HCT116 (cell line): Measurements from ENCODE around the gene DLEC1. TPM values are rescaled to one million over a fixed set of nuclear protein-coding genes. Genes with fewer than 3 reads are reported as not detected.

Source experiments
- ATAC-seq: fragments of 200-7000 bp; cut with Tn5 transposase; 2 replicates; pipeline ENCODE4 v1.9.1; 2020; ENCODE audit warnings: mild to moderate bottlenecking, moderate library complexity
- BruUV-seq: library from RNA; stranded (reverse); fragments of 400-500 nt; replicated peaks from 2 replicates; lab custom pipeline; 2021; lab: Mats Ljungman, UMichigan
- CTCF ChIA-PET: fragments of 300-600 bp; sonication (Branson Sonifier 250); formaldehyde crosslinking; loops from one replicate; lab custom pipeline; 2021; ENCODE audit warnings: antibody characterized with exemption; lab: Charles Lee
- POLR2A ChIA-PET: fragments of 300-600, 350-600 bp; sonication (Branson Sonifier 250); formaldehyde crosslinking; loops from one replicate; lab custom pipeline; 2021; ENCODE audit warnings: antibody characterized with exemption; lab: Charles Lee
- RAD21 ChIA-PET, 2 experiments: fragments of 300-600 bp; sonication (Branson Sonifier 250); formaldehyde crosslinking; loops; one replicate each; lab custom pipeline; 2023; ENCODE audit warnings: low total read pairs in 2 of 2; ENCODE audit not compliant: uncharacterized antibody in 2 of 2, unreplicated experiment in 2 of 2, low non-redundant PET in 1 of 2; lab: Charles Lee
- DNase-seq: peaks from one replicate; pipeline ENCODE4 v3.0.0-alpha.2; 2010; ENCODE audit warnings: low read depth, low spot score
- H2AFZ ChIP-seq: fragments of 200-600 bp; shearing (Covaris generic), sonication (generic); 2 replicates; pipeline ENCODE4 v1.6.1; 2017; ENCODE audit warnings: low read depth, mixed run types, mixed read lengths, antibody characterized with exemption, low read length; ENCODE audit not compliant: poor library complexity, severe bottlenecking
- H3K27ac ChIP-seq: 2 replicates; pipeline ENCODE4 v1.5.1; 2012; ENCODE audit warnings: low read depth, low read length
- H3K27me3 ChIP-seq: fragments of 200-600 bp; sonication (generic); 2 replicates; pipeline ENCODE4 v1.6.1; 2016; ENCODE audit warnings: mixed run types, low read length, mixed read lengths; ENCODE audit not compliant: insufficient read depth
- H3K36me3 ChIP-seq, 2 experiments: fragments of 200-500 bp in 1 of 2; fragments of 200-600 bp in 1 of 2; sonication (Bioruptor generic) in 1 of 2; sonication (generic) in 1 of 2; 2 replicates each; pipeline versions ENCODE4 v1.5.1 to v1.6.1; 2014 to 2016; ENCODE audit warnings: low read length in 2 of 2, inconsistent platforms in 1 of 2, mixed read lengths in 1 of 2, mixed run types in 1 of 2; ENCODE audit not compliant: insufficient read depth in 2 of 2, control insufficient read depth in 1 of 2
- H3K4me1 ChIP-seq, 2 experiments: fragments of 200-600 bp in 1 of 2; sonication (generic) in 1 of 2; 2 replicates each; pipeline versions ENCODE4 v1.5.1 to v1.6.1; 2012 to 2017; ENCODE audit warnings: low read length in 2 of 2, inconsistent platforms in 1 of 2, mild to moderate bottlenecking in 1 of 2, mixed read lengths in 1 of 2, mixed run types in 1 of 2, moderate library complexity in 1 of 2; ENCODE audit not compliant: insufficient read depth in 2 of 2, control insufficient read depth in 1 of 2
- H3K4me2 ChIP-seq: fragments of 200-600 bp; sonication (generic); 2 replicates; pipeline ENCODE4 v1.6.1; 2017; ENCODE audit warnings: mixed run types, low read length, mixed read lengths
- H3K4me3 ChIP-seq, 2 experiments: fragments of 200-600 bp in 1 of 2; sonication (generic) in 1 of 2; replicated peaks in 1 of 2; 2 replicates each; pipeline ENCODE4 v1.5.1; 2011 to 2016; ENCODE audit warnings: low read length in 2 of 2, control low read depth in 1 of 2, low read depth in 1 of 2, mild to moderate bottlenecking in 1 of 2, mixed read lengths in 1 of 2, mixed run types in 1 of 2
- H3K79me2 ChIP-seq: fragments of 200-600 bp; sonication (generic); 2 replicates; pipeline ENCODE4 v1.6.1; 2017; ENCODE audit warnings: mild to moderate bottlenecking, mixed run types, low read length, moderate library complexity, mixed read lengths; ENCODE audit not compliant: insufficient read depth
- H3K9ac ChIP-seq: fragments of 200-600 bp; sonication (generic); 2 replicates; pipeline ENCODE4 v1.6.1; 2016; ENCODE audit warnings: low read length, mixed read lengths
- H3K9me2 ChIP-seq: fragments of 200-600 bp; sonication (generic), shearing (Covaris generic); 2 replicates; pipeline ENCODE4 v1.6.1; 2017; ENCODE audit warnings: mixed run types, mild to moderate bottlenecking, moderate library complexity; ENCODE audit not compliant: insufficient read depth
- H3K9me3 ChIP-seq, 2 experiments: fragments of 200-500 bp in 1 of 2; fragments of 200-600 bp in 1 of 2; sonication (Bioruptor generic) in 1 of 2; sonication (generic) in 1 of 2; 2 replicates each; pipeline ENCODE4 v1.6.1; 2014 to 2017; ENCODE audit warnings: low read length in 2 of 2, mixed read lengths in 2 of 2, inconsistent platforms in 1 of 2, low read depth in 1 of 2, mild to moderate bottlenecking in 1 of 2, mixed run types in 1 of 2, moderate library complexity in 1 of 2; ENCODE audit not compliant: control insufficient read depth in 1 of 2, insufficient read depth in 1 of 2
- H4K20me1 ChIP-seq: fragments of 200-600 bp; sonication (generic), shearing (Covaris generic); 2 replicates; pipeline ENCODE4 v1.6.1; 2017; ENCODE audit warnings: mixed run types, mild to moderate bottlenecking, moderate library complexity; ENCODE audit not compliant: insufficient read depth
- ATF3 ChIP-seq: IDR thresholded peaks from 2 replicates; pipeline ENCODE4 v1.6.1; 2012
- CBX3 ChIP-seq: IDR thresholded peaks from 2 replicates; pipeline ENCODE4 v1.6.1; 2012; ENCODE audit warnings: low read depth
- CEBPB ChIP-seq: IDR thresholded peaks from 2 replicates; pipeline ENCODE4 v1.6.1; 2012; ENCODE audit warnings: low read depth
- CTCF ChIP-seq, 3 experiments: fragments of 200-600 bp in 1 of 3; sonication (generic) in 1 of 3; IDR thresholded peaks in 2 of 3; conservative IDR thresholded peaks in 1 of 3; 2 replicates each; pipeline ENCODE4 v1.5.1; 2012 to 2017; ENCODE audit warnings: low read depth in 2 of 3, low read length in 2 of 3, antibody characterized with exemption in 1 of 3, borderline replicate concordance in 1 of 3, control low read depth in 1 of 3, mild to moderate bottlenecking in 1 of 3, mixed read lengths in 1 of 3, mixed run types in 1 of 3, moderate library complexity in 1 of 3; ENCODE audit not compliant: insufficient read depth in 1 of 3
- EGR1 ChIP-seq: IDR thresholded peaks from 2 replicates; pipeline ENCODE4 v1.6.1; 2012; ENCODE audit warnings: low read depth
- ELF1 ChIP-seq: IDR thresholded peaks from 2 replicates; pipeline ENCODE4 v1.6.1; 2012; ENCODE audit warnings: low read depth, borderline replicate concordance
- EZH2 ChIP-seq: fragments of 200-600 bp; sonication (generic); IDR thresholded peaks from 2 replicates; pipeline ENCODE4 v1.6.1; 2017; ENCODE audit warnings: antibody characterized with exemption, mixed run types
- EZH2phosphoT487 ChIP-seq: fragments of 200-600 bp; IDR thresholded peaks from 2 replicates; pipeline ENCODE4 v1.6.1; 2018; ENCODE audit warnings: antibody characterized with exemption, borderline replicate concordance
- FOSL1 ChIP-seq: IDR thresholded peaks from 2 replicates; pipeline ENCODE4 v1.6.1; 2012; ENCODE audit warnings: low read depth
- MAX ChIP-seq: IDR thresholded peaks from 2 replicates; pipeline ENCODE4 v1.6.1; 2012
- POLR2A ChIP-seq: IDR thresholded peaks from 2 replicates; pipeline ENCODE4 v1.7.0; 2011; ENCODE audit warnings: borderline replicate concordance; ENCODE audit not compliant: insufficient read depth, insufficient read length; ENCODE audit errors: extremely low read depth
- SIN3A ChIP-seq: IDR thresholded peaks from 2 replicates; pipeline ENCODE4 v1.6.1; 2012; ENCODE audit warnings: low read depth
- SP1 ChIP-seq: IDR thresholded peaks from 2 replicates; pipeline ENCODE4 v1.6.1; 2012; ENCODE audit warnings: low read depth
- TCF7L2 ChIP-seq: IDR thresholded peaks from 2 replicates; pipeline ENCODE4 v1.7.0; 2011; ENCODE audit warnings: borderline replicate concordance, inconsistent platforms; ENCODE audit not compliant: insufficient read depth, insufficient read length; ENCODE audit errors: extremely low read depth
- YY1 ChIP-seq: IDR thresholded peaks from 2 replicates; pipeline ENCODE4 v1.6.1; 2011; ENCODE audit warnings: low read length, low read depth, moderate library complexity, mild to moderate bottlenecking; ENCODE audit not compliant: insufficient replicate concordance; ENCODE audit errors: extremely low read depth
- ZBTB33 ChIP-seq: IDR thresholded peaks from 2 replicates; pipeline ENCODE4 v1.6.1; 2011; ENCODE audit warnings: mild to moderate bottlenecking, low read length, moderate library complexity; ENCODE audit not compliant: insufficient replicate concordance; ENCODE audit errors: extremely low read depth
- ZFX ChIP-seq: fragments of 450-650 bp; IDR thresholded peaks from 2 replicates; pipeline ENCODE4 v1.6.1; 2017
- intact Hi-C: fragments of 100-400 bp; cut with micrococcal nuclease; formaldehyde crosslinking; loops from 2 replicates; pipeline ENCODE4 v1.10.0; 2022
- total RNA-seq: library from RNA; stranded (reverse); gene quantifications from one replicate; pipeline ENCODE4 v1.2.1, GENCODE V29; 2021; ENCODE audit not compliant: unreplicated experiment

Gene DLEC1
- total RNA-seq, 1 experiment from 2014 or later: 0.61 TPM

GRCh38 chr3:38101811-38102443, 62.9 kb downstream of the DLEC1 start:
- no peak overlapping the region for H3K4me3 ChIP-seq
- ChIA-PET CTCF (no interaction called here), RAD21 (no interaction called here), POLR2A (no interaction called here)
- ATAC-seq (no peak), DNase-seq (no peak)
- no peaks in the 10 kb centered on the region; the same call in 1 of the 2 replicates for H4K20me1 ChIP-seq
- no peaks in the 10 kb centered on the region for H3K36me3 ChIP-seq
- peaks cover 3 to 8% of the 10 kb centered on the region in 2 experiments; a peak in 2 of 4 replicates for H3K9me3 ChIP-seq
- no peak overlapping the region for H2AFZ ChIP-seq
- no TSS peak for BruUV-seq
- peaks cover 5% of the 10 kb centered on the region; the same call in 1 of the 2 replicates for H3K27me3 ChIP-seq
- no peaks in the 10 kb centered on the region for H3K4me1 ChIP-seq
- no peak overlapping the region for H3K27ac ChIP-seq
- no peak overlapping the region for H3K9ac ChIP-seq
- no peak overlapping the region for H3K4me2 ChIP-seq
- no peaks in the 10 kb centered on the region for H3K79me2 ChIP-seq
- intact Hi-C loops: no loop called here
- H3K9me2 ChIP-seq: no peaks in the 10 kb centered on the region
- TF ChIP-seq MAX (no peak), TCF7L2 (no peak), SIN3A (no peak), ELF1 (no peak), EZH2 (no peak), CBX3 (no peak), YY1 (no peak), CEBPB (no peak), FOSL1 (no peak), SP1 (no peak), CTCF (IDR thresholded peaks at IDR 0.05 in 2 of 3, conservative IDR thresholded peaks at IDR 0.05 in 1 of 3; ENCODE audit: borderline replicate concordance in 1 of 3, insufficient read depth in 1 of 3, low read depth in 2 of 3, low read length in 2 of 3) (no peak), EGR1 (no peak), ZFX (no peak), POLR2A (no peak), ZBTB33 (no peak), ATF3 (no peak), EZH2phosphoT487 (no peak)
- TF ChIP-seq, all 23 proteins: peak for 0
